AG09309 (cell line): ENCODE results near the gene UNC119.
"Not testable (repeated sequence)": the region's sequence is repeated elsewhere in the genome, so short reads cannot be mapped to it uniquely, and the experiment has no call there.

ENCODE experiments used
- DNase-seq: peaks from one replicate; pipeline ENCODE4 v3.0.0-alpha.2; 2010; ENCODE audit warnings: low read depth
- H3K4me3 ChIP-seq: 2 replicates; pipeline ENCODE4 v1.5.1; 2011; ENCODE audit warnings: mild to moderate bottlenecking, low read depth, low read length, moderate library complexity; ENCODE audit not compliant: control insufficient read depth
- CTCF ChIP-seq: IDR thresholded peaks from 2 replicates; pipeline ENCODE4 v1.5.1; 2011; ENCODE audit warnings: mild to moderate bottlenecking, low read depth, low read length, inconsistent platforms; ENCODE audit not compliant: insufficient read depth, control insufficient read depth; ENCODE audit errors: missing control alignments

UNC119 gene

GRCh38 chr17:28523186-28523585 is 29.2 kb downstream of the UNC119 start:
- no peak overlapping the region for H3K4me3 ChIP-seq
- TF ChIP-seq CTCF, result no peak
- DNase-seq, result no peak

GRCh38 chr17:28522281-28522680 is 30.1 kb downstream of the UNC119 start:
- DNase-seq, H3K4me3 ChIP-seq: not testable (repeated sequence)

GRCh38 chr17:28521311-28522085 is 30.9 kb downstream of the UNC119 start:
- H3K4me3 ChIP-seq, result no peak overlapping the region
- no peak for DNase-seq
- TF ChIP-seq CTCF, result no peak

- no peak overlapping the region for H3K4me3 ChIP-seq
- TF ChIP-seq CTCF, result no peak
- no peak for DNase-seq
These were observed 31.7 kb downstream of the UNC119 start for GRCh38 chr17:28520687-28521086.

- H3K4me3 ChIP-seq, result no peak overlapping the region
- no peak for TF ChIP-seq CTCF
- no peak for DNase-seq
These were observed 33.2 kb downstream of the UNC119 start for GRCh38 chr17:28519236-28519635.

GRCh38 chr17:28518578-28518977 is 33.8 kb downstream of the UNC119 start:
- no peak for TF ChIP-seq CTCF
- H3K4me3 ChIP-seq, result no peak overlapping the region
- no peak for DNase-seq

- no peak for DNase-seq
- no peak for TF ChIP-seq CTCF
- no peak overlapping the region for H3K4me3 ChIP-seq
These were observed 34.3 kb downstream of the UNC119 start for GRCh38 chr17:28518132-28518531.
